ENCODE results near the gene TULP3. TPM values are rescaled to one million over a fixed set of nuclear protein-coding genes. Genes with fewer than 3 reads are reported as not detected.

Gene TULP3, protein sequence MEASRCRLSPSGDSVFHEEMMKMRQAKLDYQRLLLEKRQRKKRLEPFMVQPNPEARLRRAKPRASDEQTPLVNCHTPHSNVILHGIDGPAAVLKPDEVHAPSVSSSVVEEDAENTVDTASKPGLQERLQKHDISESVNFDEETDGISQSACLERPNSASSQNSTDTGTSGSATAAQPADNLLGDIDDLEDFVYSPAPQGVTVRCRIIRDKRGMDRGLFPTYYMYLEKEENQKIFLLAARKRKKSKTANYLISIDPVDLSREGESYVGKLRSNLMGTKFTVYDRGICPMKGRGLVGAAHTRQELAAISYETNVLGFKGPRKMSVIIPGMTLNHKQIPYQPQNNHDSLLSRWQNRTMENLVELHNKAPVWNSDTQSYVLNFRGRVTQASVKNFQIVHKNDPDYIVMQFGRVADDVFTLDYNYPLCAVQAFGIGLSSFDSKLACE
- total RNA-seq (30.0 and 39.3 TPM in 2 replicates), polyA plus RNA-seq (47.0 and 54.4 TPM in 2 replicates), polyA minus RNA-seq (ENCODE audit: low replicate concordance) (48.9 and 79.1 TPM in 2 replicates)
- 36.0 and 38.3 TPM in 2 replicates for polyA plus RNA-seq (2012)

- Histone ChIP-seq H3K27ac (ENCODE audit: insufficient read depth, low read length) (peak within 1 kb of the TSS; percentile 92), H4K20me1 (ENCODE audit: control insufficient read depth, extremely low read depth, insufficient read depth, low read length) (no peaks in the 10 kb centered on the region), H3K4me2 (ENCODE audit: extremely low read depth, insufficient read depth, low read length) (peak within 1 kb of the TSS; percentile 91), H3K4me1 (ENCODE audit: control insufficient read depth, extremely low read depth, insufficient read depth, low read length) (peaks cover 5% of the 10 kb centered on the region), H3K36me3 (ENCODE audit: control insufficient read depth, insufficient read depth, low read length) (no peaks in the 10 kb centered on the region), H3K4me3 (replicated peaks in 1 of 4; ENCODE audit: control extremely low read depth in 1 of 4, insufficient read depth in 1 of 4, low read depth in 3 of 4, low read length in 4 of 4) (peak within 1 kb of the TSS; percentile 80 to 92 (median 90)), H3K9ac (ENCODE audit: insufficient read depth, low read length) (peak within 1 kb of the TSS; percentile 92), H3K9me3 (ENCODE audit: control insufficient read depth, insufficient read depth, low read depth, low read length) (no peaks in the 10 kb centered on the region), H3K27me3 (ENCODE audit: control insufficient read depth, insufficient read depth, low read length) (no peaks in the 10 kb centered on the region), H2AFZ (ENCODE audit: low read length) (peak within 1 kb of the TSS; percentile 88), H3K79me2 (ENCODE audit: control insufficient read depth, insufficient read depth, low read length) (peaks cover 31% of the 10 kb centered on the region)
- DNase-seq (ENCODE audit: low read depth in 2 of 2) = peak; percentile 96 to 97
- TF ChIP-seq EZH2 (IDR thresholded peaks at IDR 0.05; ENCODE audit: low read length, missing control alignments) = no peak
- peak; percentile 10 to 13 for TF ChIP-seq CTCF (conservative IDR thresholded peaks at IDR 0.05 in 1 of 2, IDR thresholded peaks at IDR 0.05 in 1 of 2; ENCODE audit: low read depth in 1 of 2, low read length in 2 of 2)
These were observed at the start of gene TULP3 for GRCh38 chr12:2890388-2891239. Gene TULP3, plus strand, starts transcription at chr12:2890891. Its CDS starts 57 bp downstream, at chr12:2890948.

DNA sequence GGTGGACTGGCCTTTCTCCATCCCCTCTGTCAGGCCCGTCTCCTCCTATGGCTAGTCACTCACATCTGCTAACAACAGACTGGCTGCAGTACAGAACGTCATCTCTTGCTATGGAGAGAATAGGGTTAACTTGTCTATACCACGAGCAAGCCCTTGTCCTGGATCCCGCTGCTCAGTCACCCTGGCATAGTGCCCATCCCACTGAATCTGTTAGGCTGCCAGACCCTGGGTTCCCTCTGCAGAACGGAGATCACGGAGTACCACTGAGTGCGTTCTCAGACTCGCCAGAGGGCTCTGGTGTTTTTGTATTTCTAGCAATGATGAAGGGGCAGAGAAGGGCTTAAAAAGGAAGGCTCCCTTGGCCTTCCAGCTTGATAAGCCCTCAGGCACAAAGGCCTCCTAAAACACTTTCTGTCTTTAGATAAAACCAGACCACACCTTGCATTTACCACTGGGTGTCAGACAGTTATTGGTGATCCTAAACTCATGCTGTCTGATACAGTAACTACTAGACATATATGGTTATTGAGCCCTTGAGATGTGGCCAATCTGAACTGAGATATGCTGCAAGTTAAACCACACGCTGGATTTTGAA lies 49.5 kb upstream of the TULP3 start:
- no peaks in the 10 kb centered on the region for H3K79me2 ChIP-seq (ENCODE audit: control insufficient read depth, insufficient read depth, low read length)

More for the DNA sequence above, 49.5 kb upstream of the TULP3 start:
- Histone ChIP-seq H3K9me3 (ENCODE audit: control insufficient read depth, insufficient read depth, low read depth, low read length) (no peaks in the 10 kb centered on the region), H3K4me3 (replicated peaks in 1 of 4; ENCODE audit: control extremely low read depth in 1 of 4, insufficient read depth in 1 of 4, low read depth in 3 of 4, low read length in 4 of 4) (no peak overlapping the region), H3K9ac (ENCODE audit: insufficient read depth, low read length) (no peak overlapping the region), H3K4me2 (ENCODE audit: extremely low read depth, insufficient read depth, low read length) (no peak overlapping the region), H3K36me3 (ENCODE audit: control insufficient read depth, insufficient read depth, low read length) (no peaks in the 10 kb centered on the region), H3K27ac (ENCODE audit: insufficient read depth, low read length) (no peak overlapping the region), H3K27me3 (ENCODE audit: control insufficient read depth, insufficient read depth, low read length) (no peaks in the 10 kb centered on the region), H4K20me1 (ENCODE audit: control insufficient read depth, extremely low read depth, insufficient read depth, low read length) (no peaks in the 10 kb centered on the region), H3K4me1 (ENCODE audit: control insufficient read depth, extremely low read depth, insufficient read depth, low read length) (peaks cover 12% of the 10 kb centered on the region), H2AFZ (ENCODE audit: low read length) (no peak overlapping the region)
- TF ChIP-seq EZH2 (IDR thresholded peaks at IDR 0.05; ENCODE audit: low read length, missing control alignments) (no peak), CTCF (conservative IDR thresholded peaks at IDR 0.05 in 1 of 2, IDR thresholded peaks at IDR 0.05 in 1 of 2; ENCODE audit: low read depth in 1 of 2, low read length in 2 of 2) (no peak)
- DNase-seq (ENCODE audit: low read depth in 2 of 2) = peak in 1 of 2 donors; percentile 20
